ENCODE data around the gene KIFC3. TPM values are rescaled to one million over a fixed set of nuclear protein-coding genes. Genes with fewer than 3 reads are reported as not detected.

KIFC3 gene
- total and polyA plus RNA-seq, 2 donors (not counting 1 experiment from before 2014, with no cell fraction given), result 0.07 to 0.67 TPM

- no peaks in the 10 kb centered on the region for H3K4me1 Mint-ChIP-seq
- ChIA-PET CTCF (no interaction called here), POLR2A (no interaction called here)
- H3K27me3 Mint-ChIP-seq, result peaks cover 8% of the 10 kb centered on the region
- no peak overlapping the region for H3K27ac Mint-ChIP-seq
- no peaks in the 10 kb centered on the region for H4K20me1 ChIP-seq (ENCODE audit: control insufficient read depth, insufficient read depth, low read length, poor library complexity, severe bottlenecking)
- H3K9ac ChIP-seq (ENCODE audit: low read length), result no peak overlapping the region
- H3K9me3 ChIP-seq (ENCODE audit: control extremely low read depth in 1 of 3, control insufficient read depth in 2 of 3, insufficient read depth in 1 of 3, low read length in 2 of 3), result no peaks in the 10 kb centered on the region
- 94% methylated on average over 7 of the region's 8 CpGs for WGBS (ENCODE audit: insufficient coverage)
- H3K27ac ChIP-seq (ENCODE audit: low read length in 2 of 2), result no peak overlapping the region
- TF ChIP-seq EZH2 (IDR thresholded peaks at IDR 0.05; ENCODE audit: borderline replicate concordance, insufficient read depth, low read depth, low read length, poor library complexity, severe bottlenecking), result no peak
- TF ChIP-seq CTCF (IDR thresholded peaks at IDR 0.05), result no peak
- H3K27me3 ChIP-seq (replicated peaks in 1 of 4; ENCODE audit: control extremely low read depth in 1 of 4, control insufficient read depth in 3 of 4, insufficient read depth in 4 of 4, low read length in 3 of 4), result peaks cover 0 to 3% (median 0%) of the 10 kb centered on the region in 4 experiments
- intact Hi-C loops (cut with micrococcal nuclease), result no loop called here
- no peaks in the 10 kb centered on the region for H3K4me1 ChIP-seq (ENCODE audit: control insufficient read depth in 2 of 2, insufficient read depth in 2 of 2, low read length in 2 of 2)
- H3K4me3 ChIP-seq (ENCODE audit: control extremely low read depth in 1 of 5, extremely low read depth in 1 of 5, insufficient read depth in 1 of 5, low read depth in 2 of 5, low read length in 4 of 5), result no peak overlapping the region
- DNase-seq, result no peak
- H3K9me3 Mint-ChIP-seq (ENCODE audit: insufficient read depth), result no peaks in the 10 kb centered on the region
- H2AFZ ChIP-seq (ENCODE audit: insufficient read depth, low read depth, low read length, poor library complexity, severe bottlenecking), result no peak overlapping the region
- no peak overlapping the region for H3K4me3 Mint-ChIP-seq
- ATAC-seq (ENCODE audit: low read depth), result no peak
- no peaks in the 10 kb centered on the region for H3K36me3 ChIP-seq (replicated peaks in 1 of 2; ENCODE audit: control extremely low read depth in 1 of 2, control insufficient read depth in 1 of 2, extremely low read depth in 1 of 2, insufficient read depth in 2 of 2, low read length in 1 of 2)
- H3K4me2 ChIP-seq (replicated peaks; ENCODE audit: low read depth, low read length, poor library complexity, severe bottlenecking), result no peak overlapping the region
- no peaks in the 10 kb centered on the region for H3K79me2 ChIP-seq (ENCODE audit: control insufficient read depth, insufficient read depth, low read length)
Observed at GRCh38 chr16:57791893-57792461, 10.3 kb downstream of the KIFC3 start.

- Mint-ChIP-seq H3K27me3 (peaks cover 3% of the 10 kb centered on the region), H3K27ac (no peak overlapping the region), H3K4me3 (no peak overlapping the region), H3K9me3 (ENCODE audit: insufficient read depth) (no peaks in the 10 kb centered on the region), H3K4me1 (no peaks in the 10 kb centered on the region)
- H2AFZ ChIP-seq (ENCODE audit: insufficient read depth, low read depth, low read length, poor library complexity, severe bottlenecking), result no peak overlapping the region
- no peak overlapping the region for H3K4me2 ChIP-seq (replicated peaks; ENCODE audit: low read depth, low read length, poor library complexity, severe bottlenecking)
- no peaks in the 10 kb centered on the region for H3K27me3 ChIP-seq (replicated peaks in 1 of 4; ENCODE audit: control extremely low read depth in 1 of 4, control insufficient read depth in 3 of 4, insufficient read depth in 4 of 4, low read length in 3 of 4)
- ChIA-PET CTCF (no interaction called here), POLR2A (no interaction called here)
- ATAC-seq (ENCODE audit: low read depth), result no peak
- no peaks in the 10 kb centered on the region for H3K4me1 ChIP-seq (ENCODE audit: control insufficient read depth in 2 of 2, insufficient read depth in 2 of 2, low read length in 2 of 2)
- no peak overlapping the region for H3K4me3 ChIP-seq (ENCODE audit: control extremely low read depth in 1 of 5, extremely low read depth in 1 of 5, insufficient read depth in 1 of 5, low read depth in 2 of 5, low read length in 4 of 5)
- WGBS (ENCODE audit: insufficient coverage), result 77% methylated on average over 12 of the region's 13 CpGs
- no peak for TF ChIP-seq EZH2 (IDR thresholded peaks at IDR 0.05; ENCODE audit: borderline replicate concordance, insufficient read depth, low read depth, low read length, poor library complexity, severe bottlenecking)
- no peak for TF ChIP-seq CTCF (IDR thresholded peaks at IDR 0.05)
- H3K79me2 ChIP-seq (ENCODE audit: control insufficient read depth, insufficient read depth, low read length), result no peaks in the 10 kb centered on the region
- no peak for DNase-seq
- no peaks in the 10 kb centered on the region for H3K9me3 ChIP-seq (ENCODE audit: control extremely low read depth in 1 of 3, control insufficient read depth in 2 of 3, insufficient read depth in 1 of 3, low read length in 2 of 3)
- H4K20me1 ChIP-seq (ENCODE audit: control insufficient read depth, insufficient read depth, low read length, poor library complexity, severe bottlenecking), result no peaks in the 10 kb centered on the region
- intact Hi-C loops (cut with micrococcal nuclease), result no loop called here
- no peak overlapping the region for H3K27ac ChIP-seq (ENCODE audit: low read length in 2 of 2)
- no peaks in the 10 kb centered on the region for H3K36me3 ChIP-seq (replicated peaks in 1 of 2; ENCODE audit: control extremely low read depth in 1 of 2, control insufficient read depth in 1 of 2, extremely low read depth in 1 of 2, insufficient read depth in 2 of 2, low read length in 1 of 2)
- no peak overlapping the region for H3K9ac ChIP-seq (ENCODE audit: low read length)
Observed at GRCh38 chr16:57791195-57791892, 10.9 kb downstream of the KIFC3 start.
